AG08395 (cell line): ENCODE measurements around the gene TGDS.
A peak's percentile ranks its signal among the peaks of the same experiment; 100 is the strongest.
"Not testable (repeated sequence)": the region's sequence is repeated elsewhere in the genome, so short reads cannot be mapped to it uniquely, and the experiment has no call there.

ENCODE experiments used
- DNase-seq: peaks from one replicate; pipeline ENCODE4 v3.0.0; 2012; ENCODE audit warnings: mixed read lengths, low spot score

The TGDS gene

GRCh38 chr13:94595950-94596574 lies at the start of gene TGDS:
Gene TGDS (minus strand): TSS chr13:94596152. CDS start chr13:94596136, 16 bp downstream.
- DNase-seq: peak; percentile 93

GRCh38 chr13:94641409-94641941 lies 45.5 kb upstream of the TGDS start:
- peak; percentile 79 for DNase-seq

- no peak for DNase-seq
Observed at GRCh38 chr13:94640721-94641120, 44.8 kb upstream of the TGDS start.

GRCh38 chr13:94637677-94638076 lies 41.7 kb upstream of the TGDS start:
- DNase-seq: not testable (repeated sequence)

GRCh38 chr13:94636942-94637578 lies 41.1 kb upstream of the TGDS start:
- DNase-seq: no peak

- DNase-seq: not testable (repeated sequence)
Observed at GRCh38 chr13:94636096-94636495, 40.1 kb upstream of the TGDS start.

- no peak for DNase-seq
Observed at GRCh38 chr13:94632226-94632980, 36.5 kb upstream of the TGDS start.

GRCh38 chr13:94630858-94631257 lies 34.9 kb upstream of the TGDS start:
- no peak for DNase-seq

GRCh38 chr13:94623316-94623715 lies 27.4 kb upstream of the TGDS start:
- no peak for DNase-seq

- no peak for DNase-seq
Observed at GRCh38 chr13:94622344-94622743, 26.4 kb upstream of the TGDS start.

- DNase-seq: no peak
Observed at GRCh38 chr13:94620286-94620896, 24.4 kb upstream of the TGDS start.

GRCh38 chr13:94617389-94618000 lies 21.5 kb upstream of the TGDS start:
- DNase-seq: no peak

- DNase-seq: no peak
Observed at GRCh38 chr13:94613051-94613450, 17.1 kb upstream of the TGDS start.

GRCh38 chr13:94612050-94612449 lies 16.1 kb upstream of the TGDS start:
- DNase-seq: no peak

GRCh38 chr13:94610475-94610874 lies 14.5 kb upstream of the TGDS start:
- DNase-seq: no peak

GRCh38 chr13:94609196-94609595 lies 13.2 kb upstream of the TGDS start:
- no peak for DNase-seq

GRCh38 chr13:94608586-94608985 lies 12.6 kb upstream of the TGDS start:
- no peak for DNase-seq

- DNase-seq: no peak
Observed at GRCh38 chr13:94607939-94608338, 12.0 kb upstream of the TGDS start.

GRCh38 chr13:94607056-94607455 lies 11.1 kb upstream of the TGDS start:
- DNase-seq: no peak

GRCh38 chr13:94602467-94602866 lies 6.5 kb upstream of the TGDS start:
- no peak for DNase-seq

- DNase-seq: peak; percentile 99
Observed at GRCh38 chr13:94601446-94602431, 5.8 kb upstream of the TGDS start, which contains the start of gene GPR180. Gene GPR180 (plus strand): TSS chr13:94601857. CDS start chr13:94601928, 71 bp downstream.
